OCI-LY7 (cell line): ENCODE data around the gene CGNL1. TPM values are rescaled to one million over a fixed set of nuclear protein-coding genes. Genes with fewer than 3 reads are reported as not detected.

Source experiments
- BruUV-seq: library from RNA; stranded (reverse); fragments of 400-500 nt; replicated peaks from 2 replicates; lab custom pipeline; 2021; lab: Mats Ljungman, UMichigan
- CTCF ChIA-PET: fragments of 300-600 bp; sonication (Branson Sonifier 250); formaldehyde crosslinking; loops from one replicate; lab custom pipeline; 2022; ENCODE audit warnings: antibody characterized with exemption; ENCODE audit not compliant: unreplicated experiment; lab: Charles Lee
- POLR2A ChIA-PET: fragments of 300-600 bp; sonication (Branson Sonifier 250); formaldehyde crosslinking; loops from one replicate; lab custom pipeline; 2022; ENCODE audit warnings: antibody characterized with exemption; lab: Charles Lee
- DNase-seq: peaks from one replicate; pipeline ENCODE4 v3.0.0-alpha.2; 2015; ENCODE audit warnings: low spot score
- H2AFZ ChIP-seq: fragments of 200-600 bp; sonication (generic), shearing (Covaris generic); 2 replicates; pipeline ENCODE4 v1.6.1; 2014; ENCODE audit warnings: mild to moderate bottlenecking, antibody characterized with exemption, low read length, moderate library complexity
- H3K27ac ChIP-seq: fragments of 200-600 bp; sonication (generic); 2 replicates; pipeline ENCODE4 v1.5.1; 2014; ENCODE audit warnings: mixed run types, low read depth, mild to moderate bottlenecking, moderate library complexity, low read length, inconsistent platforms; ENCODE audit not compliant: poor library complexity, severe bottlenecking
- H3K36me3 ChIP-seq: fragments of 200-600 bp; sonication (generic); 2 replicates; pipeline ENCODE4 v1.6.1; 2014; ENCODE audit warnings: mild to moderate bottlenecking, antibody characterized with exemption, low read length, moderate library complexity, mixed read lengths; ENCODE audit not compliant: insufficient read depth
- H3K4me1 ChIP-seq: fragments of 200-600 bp; sonication (generic); 2 replicates; pipeline ENCODE4 v1.5.1; 2014; ENCODE audit warnings: mild to moderate bottlenecking, low read length; ENCODE audit not compliant: insufficient read depth, poor library complexity, severe bottlenecking
- H3K4me2 ChIP-seq: fragments of 200-600 bp; sonication (generic); 2 replicates; pipeline ENCODE4 v1.6.1; 2014; ENCODE audit warnings: mild to moderate bottlenecking, low read length
- H3K4me3 ChIP-seq: fragments of 200-600 bp; sonication (generic); 2 replicates; pipeline ENCODE4 v1.5.1; 2014; ENCODE audit warnings: mild to moderate bottlenecking, low read depth, low read length; ENCODE audit not compliant: poor library complexity, severe bottlenecking
- H3K79me2 ChIP-seq: fragments of 200-600 bp; sonication (generic); 2 replicates; pipeline ENCODE4 v1.6.1; 2016; ENCODE audit warnings: low read depth, mild to moderate bottlenecking, low read length, moderate library complexity, mixed read lengths; ENCODE audit not compliant: insufficient read depth
- H3K9me2 ChIP-seq: fragments of 200-600 bp; sonication (generic); 2 replicates; pipeline ENCODE4 v1.6.1; 2016; ENCODE audit warnings: mild to moderate bottlenecking, low read length, mixed read lengths; ENCODE audit not compliant: insufficient read depth
- H3K9me3 ChIP-seq: fragments of 200-600 bp; sonication (generic); 2 replicates; pipeline ENCODE4 v1.6.1; 2014; ENCODE audit warnings: mild to moderate bottlenecking, mixed run types, low read length, mixed read lengths
- H4K20me1 ChIP-seq: fragments of 200-600 bp; sonication (generic); 2 replicates; pipeline ENCODE4 v1.6.1; 2014; ENCODE audit warnings: mild to moderate bottlenecking, antibody characterized with exemption, low read length, moderate library complexity, mixed read lengths; ENCODE audit not compliant: insufficient read depth
- CTCF ChIP-seq: fragments of 200-600 bp; sonication (generic); conservative IDR thresholded peaks from 2 replicates; pipeline ENCODE4 v1.5.1; 2014; ENCODE audit warnings: mild to moderate bottlenecking, antibody characterized with exemption, low read length, moderate library complexity, mixed read lengths
- EZH2phosphoT487 ChIP-seq: fragments of 200-600 bp; sonication (generic); IDR thresholded peaks from 2 replicates; pipeline ENCODE4 v1.6.1; 2018; ENCODE audit warnings: low read depth, borderline replicate concordance, mild to moderate bottlenecking, mixed run types, antibody characterized with exemption, low read length, moderate library complexity, mixed read lengths
- intact Hi-C: fragments of 100-400 bp; cut with micrococcal nuclease; formaldehyde crosslinking; loops from one replicate; pipeline ENCODE4 v1.10.0; 2022; ENCODE audit not compliant: unreplicated experiment
- total RNA-seq, 2 experiments: library from RNA; depleted of rRNA in 1 of 2; stranded (reverse); fragments of >200 nt in 1 of 2; shearing (Covaris generic) in 1 of 2; gene quantifications; 2 replicates each; pipeline ENCODE4 v1.2.3, GENCODE V29; 2014 to 2022

Gene CGNL1
- total RNA-seq, 2 experiments from 2014 or later = 0.04 TPM; not detected in 1

GRCh38 chr15:57503911-57504598, 127.8 kb downstream of the CGNL1 start:
- no peaks in the 10 kb centered on the region for H3K36me3 ChIP-seq
- no peaks in the 10 kb centered on the region for H4K20me1 ChIP-seq
- no peak overlapping the region for H3K4me3 ChIP-seq
- no peaks in the 10 kb centered on the region for H3K79me2 ChIP-seq
- intact Hi-C loops = no loop called here
- no peak overlapping the region for H2AFZ ChIP-seq
- no peak for DNase-seq
- no peak overlapping the region for H3K4me2 ChIP-seq
- BruUV-seq = no TSS peak
- no peaks in the 10 kb centered on the region for H3K9me2 ChIP-seq
- POLR2A ChIA-PET = interaction anchor here (0.5 to 0.6 kb wide), 2 partner anchors 164 to 584 kb away, joined by 3 read pairs; no protein-coding TSS in a partner anchor
- no peak for TF ChIP-seq EZH2phosphoT487
- TF ChIP-seq CTCF = no peak
- H3K27ac ChIP-seq = no peak overlapping the region
- no peaks in the 10 kb centered on the region for H3K4me1 ChIP-seq
- CTCF ChIA-PET = no interaction called here
- no peaks in the 10 kb centered on the region for H3K9me3 ChIP-seq

- TF ChIP-seq EZH2phosphoT487 (no peak), CTCF (no peak)
- H3K9me2 ChIP-seq = no peaks in the 10 kb centered on the region
- ChIA-PET POLR2A (no interaction called here), CTCF (no interaction called here)
- no peaks in the 10 kb centered on the region for H3K79me2 ChIP-seq
- no peak overlapping the region for H3K4me3 ChIP-seq
- no peaks in the 10 kb centered on the region for H4K20me1 ChIP-seq
- no TSS peak for BruUV-seq
- no peaks in the 10 kb centered on the region for H3K9me3 ChIP-seq
- no peak overlapping the region for H3K27ac ChIP-seq
- H3K36me3 ChIP-seq = no peaks in the 10 kb centered on the region
- no peak overlapping the region for H3K4me2 ChIP-seq
- no peaks in the 10 kb centered on the region for H3K4me1 ChIP-seq
- intact Hi-C loops = no loop called here
- no peak for DNase-seq
- H2AFZ ChIP-seq = no peak overlapping the region
Measured at GRCh38 chr15:57504599-57504940, 128.3 kb downstream of the CGNL1 start.

DNA sequence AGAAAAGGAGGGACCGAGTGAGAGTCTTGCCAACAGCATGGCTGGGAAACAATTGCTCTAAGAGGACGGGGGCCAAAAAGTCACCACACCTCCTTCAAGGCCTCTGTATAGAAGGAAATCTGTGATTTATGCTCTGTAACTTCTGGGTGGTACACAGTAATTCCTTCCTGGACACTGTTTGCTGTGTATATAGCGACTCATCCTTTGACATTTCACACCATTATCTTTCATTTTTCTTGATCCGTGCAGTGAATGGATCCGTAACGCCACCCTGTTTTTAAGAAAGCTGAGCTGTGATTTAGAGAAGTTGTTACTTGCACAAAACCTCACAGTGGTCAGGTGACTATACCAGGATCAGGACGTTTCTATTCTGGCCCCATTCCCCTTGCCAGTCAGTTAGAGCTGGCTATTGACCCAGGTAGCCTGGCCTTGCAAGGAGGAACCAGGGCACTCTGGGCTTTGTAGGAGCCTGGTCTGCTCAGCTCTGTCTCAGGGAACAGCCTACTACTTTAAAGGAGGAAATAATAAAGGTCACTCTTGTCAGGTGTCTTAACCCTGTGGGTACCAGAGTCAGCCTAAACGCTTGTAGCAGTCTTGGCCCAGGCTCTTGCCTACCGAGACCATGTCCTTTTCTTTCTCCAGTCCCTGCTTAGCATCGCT, 128.9 kb downstream of the CGNL1 start:
- no peak for DNase-seq
- no peaks in the 10 kb centered on the region for H3K4me1 ChIP-seq
- no peak overlapping the region for H3K27ac ChIP-seq
- no peak overlapping the region for H3K4me3 ChIP-seq
- H3K79me2 ChIP-seq = no peaks in the 10 kb centered on the region
- BruUV-seq = no TSS peak
- ChIA-PET POLR2A (no interaction called here), CTCF (no interaction called here)
- no peaks in the 10 kb centered on the region for H3K9me2 ChIP-seq
- no peak overlapping the region for H3K4me2 ChIP-seq
- H3K9me3 ChIP-seq = no peaks in the 10 kb centered on the region
- TF ChIP-seq EZH2phosphoT487 (no peak), CTCF (no peak)
- intact Hi-C loops = no loop called here
- H2AFZ ChIP-seq = no peak overlapping the region
- no peaks in the 10 kb centered on the region for H4K20me1 ChIP-seq
- no peaks in the 10 kb centered on the region for H3K36me3 ChIP-seq
